HepG2 (cell line): ENCODE measurements around the gene CPEB3.

ENCODE experiments used
- FOXC1 ChIP-seq: sonication (generic); formaldehyde crosslinking; IDR thresholded peaks from 2 replicates; pipeline ENCODE4 v1.8.0; 2022; ENCODE audit warnings: mild to moderate bottlenecking, missing genetic modification reagents, borderline replicate concordance
- FOXM1 ChIP-seq: sonication (generic); formaldehyde crosslinking; IDR thresholded peaks from 2 replicates; pipeline ENCODE4 v1.5.0; 2020; ENCODE audit warnings: missing genetic modification reagents
- RBAK ChIP-seq: sonication (generic); formaldehyde crosslinking; IDR thresholded peaks from 2 replicates; pipeline ENCODE4 v1.5.1; 2020; ENCODE audit warnings: mild to moderate bottlenecking, missing genetic modification reagents
- YY1 ChIP-seq: IDR thresholded peaks from 2 replicates; pipeline ENCODE4 v1.6.1; 2011; ENCODE audit warnings: low read length, low read depth, moderate library complexity, mild to moderate bottlenecking; ENCODE audit not compliant: insufficient read depth, insufficient replicate concordance
- ZNF460 ChIP-seq: sonication (generic); formaldehyde crosslinking; IDR thresholded peaks from 2 replicates; pipeline ENCODE4 v1.5.1; 2020; ENCODE audit warnings: missing genetic modification reagents, mild to moderate bottlenecking, borderline replicate concordance
- ZSCAN29 ChIP-seq: sonication (generic); formaldehyde crosslinking; conservative IDR thresholded peaks from 2 replicates; pipeline ENCODE4 v1.4.0; 2020; ENCODE audit warnings: mild to moderate bottlenecking, missing genetic modification reagents
- TF ChIP-seq, protein P1 (sequence below): sonication (generic); formaldehyde crosslinking; IDR thresholded peaks from 2 replicates; pipeline ENCODE4 v1.4.0; 2020; ENCODE audit warnings: missing genetic modification reagents

DNA sequence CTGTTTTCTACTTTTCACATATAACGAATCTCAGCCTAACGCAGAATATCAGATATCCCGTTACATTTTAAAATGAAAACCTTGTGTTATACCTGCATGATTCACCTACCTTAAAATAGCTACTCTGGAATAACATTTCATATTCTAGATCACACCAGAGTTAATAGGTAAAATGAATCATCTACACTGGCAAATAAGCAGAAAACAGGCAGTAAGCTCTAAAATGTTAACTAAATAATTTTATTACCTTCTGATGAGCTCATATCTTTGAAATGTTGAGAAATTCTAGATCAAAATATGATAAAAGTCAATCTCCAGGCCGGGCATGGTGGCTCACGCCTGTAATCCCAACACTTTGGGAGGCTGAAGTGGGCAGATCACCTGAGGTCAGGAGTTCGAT, 71.3 kb downstream of the CPEB3 start:
- no peak for TF ChIP-seq YY1
- no peak for TF ChIP-seq ZNF460
- no peak for TF ChIP-seq FOXM1
- no peak for TF ChIP-seq ZSCAN29 (CRISPR knock-in tag)
- TF ChIP-seq, protein P1, sequence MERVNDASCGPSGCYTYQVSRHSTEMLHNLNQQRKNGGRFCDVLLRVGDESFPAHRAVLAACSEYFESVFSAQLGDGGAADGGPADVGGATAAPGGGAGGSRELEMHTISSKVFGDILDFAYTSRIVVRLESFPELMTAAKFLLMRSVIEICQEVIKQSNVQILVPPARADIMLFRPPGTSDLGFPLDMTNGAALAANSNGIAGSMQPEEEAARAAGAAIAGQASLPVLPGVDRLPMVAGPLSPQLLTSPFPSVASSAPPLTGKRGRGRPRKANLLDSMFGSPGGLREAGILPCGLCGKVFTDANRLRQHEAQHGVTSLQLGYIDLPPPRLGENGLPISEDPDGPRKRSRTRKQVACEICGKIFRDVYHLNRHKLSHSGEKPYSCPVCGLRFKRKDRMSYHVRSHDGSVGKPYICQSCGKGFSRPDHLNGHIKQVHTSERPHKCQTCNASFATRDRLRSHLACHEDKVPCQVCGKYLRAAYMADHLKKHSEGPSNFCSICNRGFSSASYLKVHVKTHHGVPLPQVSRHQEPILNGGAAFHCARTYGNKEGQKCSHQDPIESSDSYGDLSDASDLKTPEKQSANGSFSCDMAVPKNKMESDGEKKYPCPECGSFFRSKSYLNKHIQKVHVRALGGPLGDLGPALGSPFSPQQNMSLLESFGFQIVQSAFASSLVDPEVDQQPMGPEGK: no peak
- no peak for TF ChIP-seq FOXC1 (CRISPR knock-in tag)
- TF ChIP-seq RBAK (CRISPR knock-in tag): no peak
